ENCODE measurements around the gene PSAT1.

PSAT1 gene

DNA sequence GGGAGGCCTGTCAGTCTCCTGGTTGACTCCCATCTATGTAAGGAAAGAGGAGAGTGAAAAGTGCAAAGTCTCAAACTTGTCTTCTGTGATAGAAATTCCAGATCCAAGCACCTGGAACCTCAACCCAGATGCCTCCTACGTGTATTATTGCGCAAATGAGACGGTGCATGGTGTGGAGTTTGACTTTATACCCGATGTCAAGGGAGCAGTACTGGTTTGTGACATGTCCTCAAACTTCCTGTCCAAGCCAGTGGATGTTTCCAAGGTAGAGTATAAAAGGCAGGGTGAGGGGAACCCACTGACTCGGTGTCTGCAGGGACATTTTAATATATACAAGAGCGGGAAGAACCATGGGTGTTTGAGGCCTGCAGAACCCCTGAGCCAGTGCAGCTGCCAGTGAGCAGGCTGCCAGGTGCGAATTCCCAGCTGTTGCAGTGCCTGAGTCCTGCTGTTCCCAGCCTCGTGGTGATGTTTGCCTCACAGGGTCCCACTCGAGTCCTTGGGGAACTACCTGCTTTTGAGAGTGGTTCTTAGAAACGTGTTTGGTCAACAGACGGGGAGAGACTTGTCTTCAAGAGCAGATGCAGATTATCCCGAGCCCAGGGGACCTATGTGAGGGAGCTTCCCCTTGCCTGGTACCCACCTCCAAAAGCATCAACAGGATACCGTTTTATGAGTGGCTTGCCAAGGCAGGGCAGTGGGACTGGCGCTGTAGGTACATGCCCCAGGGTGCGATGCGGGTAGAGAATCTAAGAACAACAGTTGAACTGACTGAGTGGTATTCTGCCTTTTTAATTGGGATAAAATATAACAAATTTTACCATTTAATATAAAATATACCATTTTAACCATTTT is 9.5 kb downstream of the PSAT1 start:
- H3K4me3 ChIP-seq (ENCODE audit: low read length): no peak overlapping the region
- TF ChIP-seq, protein P1, sequence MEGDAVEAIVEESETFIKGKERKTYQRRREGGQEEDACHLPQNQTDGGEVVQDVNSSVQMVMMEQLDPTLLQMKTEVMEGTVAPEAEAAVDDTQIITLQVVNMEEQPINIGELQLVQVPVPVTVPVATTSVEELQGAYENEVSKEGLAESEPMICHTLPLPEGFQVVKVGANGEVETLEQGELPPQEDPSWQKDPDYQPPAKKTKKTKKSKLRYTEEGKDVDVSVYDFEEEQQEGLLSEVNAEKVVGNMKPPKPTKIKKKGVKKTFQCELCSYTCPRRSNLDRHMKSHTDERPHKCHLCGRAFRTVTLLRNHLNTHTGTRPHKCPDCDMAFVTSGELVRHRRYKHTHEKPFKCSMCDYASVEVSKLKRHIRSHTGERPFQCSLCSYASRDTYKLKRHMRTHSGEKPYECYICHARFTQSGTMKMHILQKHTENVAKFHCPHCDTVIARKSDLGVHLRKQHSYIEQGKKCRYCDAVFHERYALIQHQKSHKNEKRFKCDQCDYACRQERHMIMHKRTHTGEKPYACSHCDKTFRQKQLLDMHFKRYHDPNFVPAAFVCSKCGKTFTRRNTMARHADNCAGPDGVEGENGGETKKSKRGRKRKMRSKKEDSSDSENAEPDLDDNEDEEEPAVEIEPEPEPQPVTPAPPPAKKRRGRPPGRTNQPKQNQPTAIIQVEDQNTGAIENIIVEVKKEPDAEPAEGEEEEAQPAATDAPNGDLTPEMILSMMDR (IDR thresholded peaks at IDR 0.05; ENCODE audit: insufficient read depth, low read depth, low read length, missing control alignments): no peak
- no peak for DNase-seq (ENCODE audit: low read depth)

DNA sequence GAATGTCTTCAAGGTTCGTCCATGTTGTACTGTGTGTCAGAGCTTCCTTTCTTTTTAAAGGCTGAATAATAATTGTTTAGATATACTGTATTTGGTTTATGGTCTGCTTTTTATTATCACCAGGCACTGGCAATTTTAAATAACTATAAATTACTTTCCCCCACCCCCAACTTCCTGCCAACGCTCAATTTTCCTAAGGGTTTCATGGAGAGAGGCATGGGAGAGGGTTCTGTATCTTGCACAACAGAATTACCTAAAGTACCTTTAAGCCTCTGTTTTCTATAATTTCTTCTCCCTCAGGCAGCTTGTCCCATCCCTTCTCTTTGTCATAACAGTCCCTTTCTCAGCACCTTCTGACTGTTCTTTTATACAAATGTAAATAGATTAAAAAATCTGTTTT is 10.4 kb downstream of the PSAT1 start:
- TF ChIP-seq, protein P1 (IDR thresholded peaks at IDR 0.05; ENCODE audit: insufficient read depth, low read depth, low read length, missing control alignments): no peak
- no peak for DNase-seq (ENCODE audit: low read depth)
- H3K4me3 ChIP-seq (ENCODE audit: low read length): no peak overlapping the region

DNA sequence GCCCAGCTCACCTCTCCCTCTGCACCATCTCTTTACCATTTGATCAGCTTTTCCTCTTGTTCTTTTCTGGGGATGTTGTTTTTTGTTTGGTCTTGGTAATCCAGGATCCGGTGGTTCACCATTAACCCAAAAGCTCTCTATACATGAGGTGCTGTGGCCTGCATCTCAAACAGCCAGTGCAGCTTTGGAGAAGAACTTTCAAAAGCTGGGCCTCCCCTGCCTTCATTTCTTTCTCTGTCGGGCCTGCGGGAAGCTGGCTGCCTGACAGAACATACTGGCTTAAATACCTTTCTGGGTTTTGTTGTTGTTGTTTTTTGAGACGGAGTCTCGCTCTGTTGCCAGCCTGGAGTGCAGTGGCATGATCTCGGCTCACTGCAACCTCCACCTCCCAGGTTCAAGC is 12.1 kb downstream of the PSAT1 start:
- no peak overlapping the region for H3K4me3 ChIP-seq (ENCODE audit: low read length)
- TF ChIP-seq, protein P1 (IDR thresholded peaks at IDR 0.05; ENCODE audit: insufficient read depth, low read depth, low read length, missing control alignments): no peak
- DNase-seq (ENCODE audit: low read depth): no peak

DNA sequence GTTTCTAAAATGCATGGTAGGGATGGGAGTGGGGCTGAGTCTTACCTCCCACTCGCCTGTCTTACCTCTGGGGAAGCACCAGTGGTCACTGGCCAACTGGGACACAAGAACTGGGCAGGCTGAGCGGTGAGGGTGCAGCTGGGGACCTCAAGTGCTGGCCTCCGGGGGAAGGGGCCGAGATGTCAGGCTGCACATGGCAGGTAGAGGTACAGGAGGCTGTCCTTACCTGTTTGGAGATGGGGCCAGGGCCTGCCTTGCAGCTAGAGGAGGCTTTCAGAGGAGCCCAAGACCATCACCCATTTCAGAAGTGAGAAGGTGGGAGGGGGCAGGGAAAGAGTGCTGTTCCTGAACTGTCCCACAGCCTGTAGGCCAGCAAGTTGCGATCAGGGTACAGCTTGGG is 14.2 kb downstream of the PSAT1 start:
- TF ChIP-seq, protein P1 (IDR thresholded peaks at IDR 0.05; ENCODE audit: insufficient read depth, low read depth, low read length, missing control alignments): no peak
- no peak overlapping the region for H3K4me3 ChIP-seq (ENCODE audit: low read length)
- no peak for DNase-seq (ENCODE audit: low read depth)

DNA sequence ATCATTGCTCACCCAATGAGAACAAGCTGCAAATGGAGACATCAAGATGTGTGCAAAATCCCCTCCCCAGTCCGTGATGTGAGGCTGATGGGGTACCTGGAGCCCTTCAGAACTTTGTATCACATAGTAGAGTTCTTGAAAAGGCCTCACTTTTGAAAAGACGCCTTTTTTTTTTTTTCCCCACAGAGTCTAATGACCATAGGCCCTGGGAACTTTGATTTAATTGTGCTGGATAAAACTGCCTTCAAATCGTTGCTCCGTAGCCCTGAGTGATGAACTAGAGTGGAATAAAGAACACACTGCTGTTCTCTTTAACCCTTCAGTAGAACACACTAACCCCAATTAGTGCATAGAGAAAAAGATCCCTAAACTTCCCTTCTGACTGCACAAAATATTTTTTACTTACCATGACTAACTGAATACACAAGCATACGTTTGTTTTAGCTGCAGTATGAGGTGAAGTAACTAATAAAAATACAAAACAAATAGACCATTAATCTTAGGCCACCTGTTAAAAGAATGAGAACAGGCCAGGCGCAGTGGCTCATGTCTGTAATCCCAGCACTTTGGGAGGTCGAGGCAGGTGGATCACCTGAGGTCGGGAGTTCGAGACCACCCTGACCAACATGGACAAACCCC is 15.1 kb downstream of the PSAT1 start:
- TF ChIP-seq, protein P1 (IDR thresholded peaks at IDR 0.05; ENCODE audit: insufficient read depth, low read depth, low read length, missing control alignments): no peak
- no peak overlapping the region for H3K4me3 ChIP-seq (ENCODE audit: low read length)
- no peak for DNase-seq (ENCODE audit: low read depth)

GRCh38 chr9:78314550-78314949 is 17.6 kb downstream of the PSAT1 start:
- TF ChIP-seq, protein P1 (IDR thresholded peaks at IDR 0.05; ENCODE audit: insufficient read depth, low read depth, low read length, missing control alignments): no peak
- DNase-seq (ENCODE audit: low read depth): no peak
- no peak overlapping the region for H3K4me3 ChIP-seq (ENCODE audit: low read length)

Data from epithelial cell of esophagus (primary cell).